GM21576 (cell line): Measurements from ENCODE around the gene DGUOK.
"Not testable (repeated sequence)": the region's sequence is repeated elsewhere in the genome, so short reads cannot be mapped to it uniquely, and the experiment has no call there.

Experiments
- ATAC-seq: cut with Tn5 transposase; IDR thresholded peaks from one replicate; pipeline ENCODE4 v1.9.1; 2021; ENCODE audit warnings: mild to moderate bottlenecking, moderate library complexity; ENCODE audit not compliant: unreplicated experiment

The DGUOK gene

DNA sequence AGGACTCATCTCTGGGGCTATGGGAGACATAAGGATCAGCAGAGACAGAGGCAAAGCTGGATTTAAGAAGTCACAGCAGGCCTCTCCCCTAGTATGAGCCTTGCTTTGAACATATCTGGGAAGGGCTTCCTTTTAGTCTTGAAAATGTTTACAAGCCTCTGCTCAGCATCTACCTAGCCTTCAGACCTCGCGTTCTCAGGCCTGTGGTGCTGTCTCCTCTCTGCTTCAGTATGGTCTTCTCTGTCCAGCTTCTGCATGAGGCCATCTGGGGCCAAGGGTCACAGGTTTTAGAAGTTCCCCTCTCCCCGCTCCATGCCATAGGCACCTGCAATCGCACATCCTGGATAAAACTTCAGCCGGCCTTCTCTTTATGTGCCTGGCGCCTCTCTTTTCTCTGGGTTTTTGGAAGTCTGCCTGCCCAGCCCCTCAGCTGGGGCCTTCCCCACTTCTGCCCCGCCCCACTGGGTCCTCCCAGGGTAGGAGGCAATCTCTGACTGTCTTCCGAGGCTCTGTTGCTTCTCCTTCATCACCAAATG is 26.8 kb upstream of the DGUOK start:
- no peak for ATAC-seq

DNA sequence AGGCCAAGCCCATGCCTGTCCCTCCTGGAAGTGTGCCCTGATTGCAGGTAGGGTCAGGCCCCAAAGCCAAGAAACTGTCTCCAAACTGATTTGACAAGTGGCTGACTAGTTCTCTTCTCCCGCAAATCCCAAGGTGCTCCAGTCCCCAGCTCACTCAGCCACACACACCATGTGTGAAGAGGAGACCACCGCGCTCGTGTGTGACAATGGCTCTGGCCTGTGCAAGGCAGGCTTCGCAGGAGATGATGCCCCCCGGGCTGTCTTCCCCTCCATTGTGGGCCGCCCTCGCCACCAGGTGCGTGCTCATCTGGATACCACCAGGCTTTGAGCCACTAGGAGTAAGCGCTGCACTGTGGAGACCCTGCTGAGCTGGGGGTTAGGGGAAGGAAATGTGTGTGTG is 25.5 kb upstream of the DGUOK start:
- no peak for ATAC-seq

GRCh38 chr2:73902284-73902683 is 24.4 kb upstream of the DGUOK start:
- no peak for ATAC-seq

GRCh38 chr2:73903313-73903712 is 23.4 kb upstream of the DGUOK start:
- no peak for ATAC-seq

DNA sequence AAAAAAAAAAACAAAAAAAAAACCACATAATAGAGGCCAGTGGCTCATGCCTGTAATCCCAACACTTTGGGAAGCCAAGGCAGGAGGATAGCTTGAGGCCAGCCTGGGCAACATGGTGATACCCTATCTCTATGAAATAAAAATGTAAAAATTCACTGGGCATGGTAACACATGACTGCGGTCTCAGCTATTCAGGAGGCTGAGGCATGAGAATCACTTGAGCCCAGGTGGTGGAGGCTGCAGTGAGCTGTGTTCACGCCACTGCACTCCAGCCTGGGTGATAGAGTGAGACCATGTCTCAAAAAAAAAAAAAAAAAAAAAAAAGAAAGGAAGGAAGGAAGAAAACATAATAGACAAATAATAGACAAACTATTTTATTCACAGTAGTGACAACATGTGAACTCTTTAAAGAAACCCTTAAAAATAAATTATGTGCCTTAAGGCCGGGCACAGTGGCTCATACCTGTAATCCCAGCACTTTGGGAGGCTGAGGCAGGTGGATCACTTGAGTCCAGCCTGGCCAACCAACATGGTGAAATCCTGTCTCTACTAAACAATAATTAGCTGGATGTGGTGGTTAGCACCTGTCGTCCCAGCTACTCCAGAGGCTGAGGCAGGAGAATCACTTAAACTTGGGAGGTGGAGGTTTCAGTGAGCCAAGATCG is 22.6 kb upstream of the DGUOK start:
- ATAC-seq, result not testable (repeated sequence)

DNA sequence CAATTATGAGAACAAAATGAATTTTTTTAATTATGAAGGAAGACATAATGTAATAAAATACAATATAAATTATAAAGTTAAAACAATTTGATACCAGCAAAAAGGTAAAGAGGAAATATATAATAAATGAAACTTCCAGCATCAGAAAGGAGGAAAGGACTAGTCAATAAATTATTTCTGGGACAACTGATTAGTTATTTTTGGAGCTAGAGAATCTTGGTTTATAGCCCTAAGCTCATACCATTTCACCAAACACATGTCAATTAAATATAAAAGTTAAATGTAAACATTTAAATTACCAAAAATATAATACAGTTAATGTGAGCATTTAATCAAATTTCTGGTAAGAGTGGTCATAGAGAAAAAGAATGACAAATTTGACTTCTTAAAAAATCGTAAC is 21.7 kb upstream of the DGUOK start:
- no peak for ATAC-seq

GRCh38 chr2:73906847-73907505 is 19.7 kb upstream of the DGUOK start:
- ATAC-seq, result no peak

GRCh38 chr2:73907840-73908452 is 18.7 kb upstream of the DGUOK start:
- peak; percentile 66 for ATAC-seq

GRCh38 chr2:73908689-73909652 is 17.7 kb upstream of the DGUOK start:
- no peak for ATAC-seq

GRCh38 chr2:73910873-73911547 is 15.7 kb upstream of the DGUOK start:
- ATAC-seq, result no peak

DNA sequence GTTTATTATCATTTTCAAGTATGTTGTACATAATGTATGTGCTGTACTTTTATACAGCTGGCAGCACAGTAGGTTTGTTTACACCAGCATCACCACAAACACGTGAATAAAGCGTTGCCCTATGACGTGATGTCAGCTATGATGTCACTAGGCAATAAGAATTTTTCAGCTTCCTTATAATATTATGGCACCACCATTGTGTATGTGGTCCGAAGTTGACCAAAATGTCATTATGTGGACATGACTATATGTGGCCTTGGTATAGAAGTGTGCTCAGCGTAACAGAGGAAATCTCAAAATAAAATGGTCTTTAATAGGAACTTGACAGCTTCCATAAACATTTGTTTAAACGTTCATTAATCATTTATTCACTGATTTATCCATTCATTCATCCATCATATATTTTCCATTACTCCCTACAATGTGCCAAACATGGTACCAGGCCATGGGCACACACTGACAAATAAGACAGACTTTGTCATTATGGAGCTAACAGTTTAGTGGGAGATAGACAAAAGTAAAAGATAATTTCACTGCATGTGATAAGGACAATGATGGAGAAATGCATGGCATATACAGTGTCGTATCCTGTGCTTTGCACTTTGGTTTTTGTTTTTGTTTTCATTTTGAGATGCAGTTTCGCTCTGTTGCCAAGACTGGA is 15.0 kb upstream of the DGUOK start:
- no peak for ATAC-seq

- no peak for ATAC-seq
Observed at GRCh38 chr2:73913414-73914054, 13.1 kb upstream of the DGUOK start.

- ATAC-seq, result no peak
Observed at GRCh38 chr2:73914667-73915066, 12.0 kb upstream of the DGUOK start.

DNA sequence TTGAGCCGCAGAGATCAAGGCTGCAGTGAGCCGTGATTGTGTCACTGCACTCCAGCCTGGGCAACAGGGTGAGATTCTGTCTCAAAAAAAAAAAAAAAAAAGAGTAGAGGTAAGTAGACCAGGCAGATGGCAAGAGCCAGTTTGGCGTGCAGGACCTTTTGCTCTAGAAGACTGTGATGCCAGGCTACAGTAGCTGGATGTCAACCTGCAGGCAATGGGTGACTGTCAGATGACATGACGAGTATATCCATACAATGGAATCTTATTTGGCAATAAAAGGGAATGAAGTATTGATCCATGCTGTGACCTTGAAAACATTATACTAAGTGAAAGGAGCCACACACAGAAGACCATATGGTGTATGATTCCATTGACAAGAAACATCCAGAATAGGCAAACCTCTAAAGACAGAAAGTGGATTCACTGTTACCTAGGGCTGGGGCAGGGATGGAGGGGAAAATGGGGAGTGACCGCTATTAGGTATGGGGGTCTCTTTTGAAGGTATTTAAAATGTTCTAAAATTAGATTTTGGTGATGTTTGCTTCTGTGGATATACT is 11.2 kb upstream of the DGUOK start:
- no peak for ATAC-seq

DNA sequence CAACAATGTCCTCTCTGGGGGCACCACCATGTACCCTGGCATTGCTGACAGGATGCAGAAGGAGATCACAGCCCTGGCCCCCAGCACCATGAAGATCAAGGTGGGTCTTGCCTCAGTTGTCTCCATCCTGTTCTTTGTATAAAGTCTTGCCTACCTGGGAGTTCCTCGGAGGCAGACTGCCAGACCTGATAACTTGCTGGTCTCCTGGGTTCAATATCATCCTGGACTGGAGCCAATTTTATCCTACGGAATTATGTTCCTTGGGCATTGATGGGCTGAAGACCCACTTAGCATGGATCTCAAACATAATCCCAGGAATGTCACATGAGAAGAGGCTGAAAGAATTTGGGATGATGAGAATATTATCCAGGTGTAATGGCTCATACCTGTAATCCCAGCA is 10.0 kb upstream of the DGUOK start:
- ATAC-seq, result no peak

GRCh38 chr2:73917296-73917695 is 9.4 kb upstream of the DGUOK start:
- ATAC-seq, result no peak

- no peak for ATAC-seq
Observed at GRCh38 chr2:73917696-73918207, 8.9 kb upstream of the DGUOK start.

DNA sequence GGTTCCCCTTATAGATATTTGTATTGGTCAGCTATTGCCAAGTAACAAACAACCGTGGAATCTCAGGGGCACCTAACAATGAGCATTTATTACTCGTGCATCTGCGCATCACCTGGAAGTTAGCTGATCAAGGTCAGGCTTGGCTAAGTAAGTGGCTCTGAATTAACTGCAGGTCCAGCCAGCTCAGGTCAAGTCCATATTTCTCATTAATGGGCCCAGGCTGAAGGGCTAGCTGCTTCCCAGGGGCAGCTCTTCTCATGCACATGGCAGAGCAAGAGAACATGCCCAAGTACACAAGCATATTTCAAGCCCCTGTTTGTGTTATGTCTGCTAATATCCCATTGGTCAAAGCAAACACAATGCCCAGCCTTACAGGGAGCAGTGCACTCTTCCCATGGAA is 7.8 kb upstream of the DGUOK start:
- ATAC-seq, result no peak
